GM18909 (cell line): ENCODE measurements around the gene CHN1.

ENCODE experiments used
- ATAC-seq: cut with Tn5 transposase; IDR thresholded peaks from one replicate; pipeline ENCODE4 v1.9.1; 2021; ENCODE audit warnings: mild to moderate bottlenecking; ENCODE audit not compliant: unreplicated experiment, poor library complexity

Gene CHN1

DNA sequence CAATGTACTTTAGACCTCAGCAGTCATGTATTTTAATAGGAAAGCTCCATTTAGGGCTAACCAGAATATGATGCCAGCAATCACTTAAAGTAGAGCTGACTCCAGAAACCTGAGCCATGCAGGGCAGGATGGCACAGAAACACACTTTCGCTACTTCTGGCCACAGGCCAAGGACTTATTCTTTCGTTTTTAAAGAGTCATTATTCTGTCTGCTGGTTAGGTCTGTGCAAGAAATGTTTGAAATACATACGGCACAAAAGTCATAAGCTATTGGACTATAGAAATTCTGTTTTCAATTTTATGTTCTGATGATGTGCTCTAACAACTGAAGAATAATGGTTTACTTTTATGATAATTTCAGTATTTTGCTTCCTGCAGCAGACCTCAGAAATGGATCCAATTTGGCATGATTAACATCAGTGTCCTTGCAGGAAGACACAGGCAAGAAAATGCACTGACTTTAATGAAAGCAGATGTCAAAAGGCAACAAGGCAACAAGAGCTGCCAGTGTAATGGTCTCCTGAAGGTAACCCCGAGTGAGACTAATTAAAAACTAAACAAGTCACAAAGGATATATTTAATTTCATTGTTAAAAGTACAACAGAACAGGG, 126.5 kb downstream of the CHN1 start:
- ATAC-seq: no peak

DNA sequence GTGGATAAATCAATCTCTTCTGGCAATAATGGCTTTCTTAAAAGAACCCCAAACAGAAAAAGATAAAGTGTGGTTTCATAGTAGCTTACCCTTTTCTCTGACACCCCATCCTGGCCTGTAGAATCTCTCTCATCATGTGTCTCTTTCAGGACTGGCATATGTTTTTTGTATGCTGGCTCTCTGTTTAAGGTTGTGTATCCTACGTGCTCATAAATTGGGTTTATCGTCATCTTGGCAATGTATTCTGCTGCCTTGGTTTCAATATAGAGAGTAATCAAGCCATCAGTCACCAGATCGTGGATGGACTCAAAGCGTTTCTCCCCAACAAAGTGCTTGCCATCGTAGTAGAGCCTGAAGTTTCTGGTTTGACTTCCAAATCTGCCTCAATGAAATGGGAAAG, 127.4 kb downstream of the CHN1 start:
- ATAC-seq: no peak

DNA sequence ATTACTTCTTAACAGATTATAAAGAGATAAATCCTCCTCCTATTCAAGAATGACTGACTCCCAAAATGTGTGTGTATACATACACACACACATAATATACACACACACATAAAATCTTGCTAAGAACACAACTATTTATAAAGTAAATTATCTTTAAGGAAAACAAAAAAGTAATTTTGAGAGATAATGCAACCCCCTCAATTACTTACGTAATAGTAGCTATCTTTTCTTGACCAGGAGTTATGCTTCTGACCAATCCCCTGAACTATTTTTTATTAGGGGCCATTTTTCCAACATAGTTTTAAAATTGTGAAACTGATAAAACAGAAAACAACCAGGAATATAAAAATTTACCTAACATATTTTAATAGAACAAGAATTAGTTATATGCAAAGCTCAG, 127.9 kb downstream of the CHN1 start:
- no peak for ATAC-seq

DNA sequence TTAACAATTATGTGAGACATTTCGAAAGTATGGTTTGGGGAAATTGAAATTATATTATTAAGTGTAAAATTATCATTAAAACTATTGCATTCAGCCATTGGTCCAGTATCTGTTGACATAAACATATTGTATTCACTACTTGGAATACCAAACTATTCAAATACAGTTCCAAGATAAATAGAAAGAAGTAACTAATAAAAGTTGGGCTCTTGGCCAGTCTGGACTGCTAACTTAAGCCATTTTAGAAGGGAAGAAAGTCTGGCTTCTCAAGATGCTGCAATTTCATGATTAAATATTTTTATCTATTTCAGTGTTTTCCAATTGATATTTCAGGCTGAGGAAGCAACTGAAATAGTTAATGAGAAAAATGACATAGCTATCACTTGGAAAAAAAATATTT, 131.1 kb downstream of the CHN1 start:
- ATAC-seq: no peak

DNA sequence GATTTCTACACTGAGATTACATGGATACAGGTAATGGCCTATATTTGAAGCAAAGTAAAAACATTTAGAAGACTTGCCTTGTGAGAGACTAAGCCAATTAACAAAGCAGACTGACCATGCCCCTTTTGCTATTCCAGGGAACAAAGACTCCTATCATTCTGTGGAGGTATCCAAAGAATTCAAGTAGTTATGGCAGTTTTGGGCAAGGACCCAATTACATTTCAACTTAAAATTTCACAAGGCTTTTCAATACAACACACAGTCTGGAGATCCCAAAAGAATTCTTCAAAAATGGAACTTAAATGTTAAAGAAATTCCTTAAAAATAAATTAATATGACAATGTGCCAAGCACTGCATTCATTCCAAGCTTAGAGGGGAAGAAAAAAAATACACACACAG, 131.7 kb downstream of the CHN1 start:
- no peak for ATAC-seq

DNA sequence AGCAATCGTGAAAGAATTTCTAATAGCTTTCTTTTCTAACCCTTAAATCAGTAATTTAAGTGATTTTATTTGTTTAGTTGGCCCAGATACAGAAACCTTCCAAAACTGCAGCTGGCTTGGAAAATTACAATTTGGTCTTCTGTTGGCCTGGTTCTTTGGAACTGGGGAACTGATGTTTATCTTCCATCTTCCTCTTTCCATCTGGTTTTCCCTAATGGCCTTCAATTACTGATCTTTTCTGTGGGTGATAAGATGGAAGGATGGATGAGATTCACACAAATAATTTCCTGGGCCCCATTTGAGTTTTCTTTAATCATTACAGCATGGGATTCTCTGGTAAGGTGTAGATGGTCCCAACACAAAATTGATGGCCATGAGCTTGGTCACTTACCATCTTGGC, 134.4 kb downstream of the CHN1 start:
- no peak for ATAC-seq

DNA sequence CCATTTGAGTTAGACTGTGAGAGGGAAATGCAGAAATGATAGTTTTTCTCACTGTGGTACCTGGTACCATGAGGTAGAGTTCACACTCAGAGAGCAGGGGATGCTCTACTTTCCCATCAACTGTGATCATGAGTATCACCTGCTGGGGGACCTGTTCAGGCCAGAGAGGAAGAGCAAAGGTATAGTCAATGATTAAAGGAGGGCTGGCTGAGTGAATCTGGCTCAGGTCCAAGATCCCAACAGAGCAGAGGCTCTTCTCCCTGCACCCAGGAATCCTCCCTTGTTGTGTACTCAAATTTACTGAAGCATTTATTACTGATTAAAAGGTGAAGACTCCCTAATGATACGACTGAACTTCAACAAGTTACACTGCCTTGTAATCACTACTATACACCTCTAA, 136.3 kb downstream of the CHN1 start:
- no peak for ATAC-seq

DNA sequence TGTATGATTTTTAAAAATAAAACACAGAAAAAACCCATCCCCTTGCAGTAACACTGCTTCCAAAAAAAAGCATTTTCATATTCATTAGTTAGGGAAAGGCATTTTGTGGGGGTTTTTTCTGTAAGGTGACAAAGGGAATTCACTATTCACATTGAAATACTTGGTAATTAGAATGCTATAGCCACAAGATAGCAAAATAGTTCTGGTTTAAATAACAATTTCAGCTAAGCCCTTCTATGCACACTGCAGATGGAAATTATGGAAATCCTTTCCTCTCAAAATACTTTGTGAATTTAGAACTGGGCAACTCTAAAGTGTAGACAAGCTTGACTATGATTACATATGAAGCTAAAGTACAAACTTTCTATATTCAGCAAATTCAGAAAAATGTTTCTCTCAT, 138.8 kb downstream of the CHN1 start:
- no peak for ATAC-seq

DNA sequence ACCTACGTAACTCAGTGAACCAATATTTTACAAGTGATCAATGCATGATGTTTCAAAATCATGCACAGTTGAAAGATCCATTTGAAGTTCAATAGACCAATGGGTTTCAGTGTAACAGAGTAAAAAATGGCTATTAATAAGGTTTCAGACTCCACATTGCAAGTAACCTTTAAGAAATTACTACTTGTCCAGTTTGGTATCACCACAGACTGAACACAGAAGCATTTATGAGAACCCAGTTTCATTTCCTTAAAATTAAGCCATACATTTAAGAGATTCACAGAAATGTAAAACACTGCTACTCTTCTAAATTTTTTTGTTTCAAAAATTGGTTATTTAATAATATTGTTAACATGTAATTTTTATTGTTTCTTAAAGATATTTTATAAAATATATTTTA, 142.0 kb downstream of the CHN1 start:
- ATAC-seq: no peak

DNA sequence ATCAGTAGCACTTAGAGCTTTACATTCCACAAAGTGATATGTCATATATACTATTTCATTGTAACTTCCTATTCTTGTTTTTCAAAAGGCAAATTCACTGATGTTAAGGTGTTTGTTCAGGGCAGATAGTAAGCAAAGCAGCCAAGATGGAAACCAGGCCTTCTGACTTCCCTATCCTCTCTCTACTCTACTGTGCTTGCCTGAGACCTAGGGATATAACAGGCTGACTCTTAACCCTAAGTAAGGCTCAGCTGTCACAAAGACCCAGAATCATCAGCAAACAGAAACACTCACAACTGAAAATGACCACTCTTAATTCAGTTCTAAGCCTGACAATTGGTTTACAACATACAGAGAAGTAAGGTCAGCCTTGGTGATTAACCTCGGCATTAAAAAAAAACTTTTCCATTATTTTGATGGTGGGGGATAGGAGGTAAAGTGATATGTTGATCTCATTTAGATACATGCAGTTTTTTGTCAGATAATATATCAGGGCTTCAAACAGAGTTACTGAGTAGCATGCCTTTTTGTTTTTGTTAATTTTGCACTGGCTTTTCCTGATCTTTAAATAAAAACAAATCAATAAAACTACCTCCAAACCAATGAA, 145.5 kb downstream of the CHN1 start:
- ATAC-seq: no peak

DNA sequence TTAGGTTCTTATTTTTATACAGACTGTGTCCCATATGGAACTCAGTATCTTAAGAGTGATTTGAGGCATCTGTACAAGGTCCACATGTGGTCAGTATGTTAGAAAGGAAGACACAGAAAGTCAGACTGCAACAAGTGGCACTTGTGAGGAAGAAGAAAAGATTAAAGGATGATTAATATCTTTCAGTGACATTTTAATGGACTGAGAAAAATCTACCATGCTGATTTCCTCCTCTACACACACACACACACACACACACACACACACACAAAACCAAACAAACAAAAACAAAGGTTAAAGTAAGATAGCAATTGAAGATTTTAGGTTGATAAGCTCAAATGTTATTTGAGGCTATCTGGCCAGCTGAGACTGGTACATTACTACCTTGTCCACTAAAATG, 146.4 kb downstream of the CHN1 start:
- ATAC-seq: no peak

DNA sequence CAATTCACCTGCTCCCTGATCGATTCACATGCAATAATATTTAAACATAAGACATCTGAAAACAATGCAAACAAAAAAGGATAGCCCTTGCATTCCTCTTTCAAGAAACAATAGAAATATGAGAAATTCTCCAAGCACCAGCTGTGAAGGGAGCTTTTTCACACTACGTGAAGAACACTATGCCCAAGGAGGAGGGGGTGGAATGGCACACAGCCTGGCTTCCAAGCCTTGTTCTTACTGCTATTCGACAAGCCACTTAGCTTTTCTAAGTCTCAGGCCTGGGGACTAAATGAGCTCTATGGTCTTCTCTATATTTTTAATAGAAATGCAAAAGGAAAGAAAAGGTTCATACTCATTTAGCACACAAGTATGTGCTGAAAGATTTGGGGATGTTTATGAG, 148.7 kb downstream of the CHN1 start:
- no peak for ATAC-seq

DNA sequence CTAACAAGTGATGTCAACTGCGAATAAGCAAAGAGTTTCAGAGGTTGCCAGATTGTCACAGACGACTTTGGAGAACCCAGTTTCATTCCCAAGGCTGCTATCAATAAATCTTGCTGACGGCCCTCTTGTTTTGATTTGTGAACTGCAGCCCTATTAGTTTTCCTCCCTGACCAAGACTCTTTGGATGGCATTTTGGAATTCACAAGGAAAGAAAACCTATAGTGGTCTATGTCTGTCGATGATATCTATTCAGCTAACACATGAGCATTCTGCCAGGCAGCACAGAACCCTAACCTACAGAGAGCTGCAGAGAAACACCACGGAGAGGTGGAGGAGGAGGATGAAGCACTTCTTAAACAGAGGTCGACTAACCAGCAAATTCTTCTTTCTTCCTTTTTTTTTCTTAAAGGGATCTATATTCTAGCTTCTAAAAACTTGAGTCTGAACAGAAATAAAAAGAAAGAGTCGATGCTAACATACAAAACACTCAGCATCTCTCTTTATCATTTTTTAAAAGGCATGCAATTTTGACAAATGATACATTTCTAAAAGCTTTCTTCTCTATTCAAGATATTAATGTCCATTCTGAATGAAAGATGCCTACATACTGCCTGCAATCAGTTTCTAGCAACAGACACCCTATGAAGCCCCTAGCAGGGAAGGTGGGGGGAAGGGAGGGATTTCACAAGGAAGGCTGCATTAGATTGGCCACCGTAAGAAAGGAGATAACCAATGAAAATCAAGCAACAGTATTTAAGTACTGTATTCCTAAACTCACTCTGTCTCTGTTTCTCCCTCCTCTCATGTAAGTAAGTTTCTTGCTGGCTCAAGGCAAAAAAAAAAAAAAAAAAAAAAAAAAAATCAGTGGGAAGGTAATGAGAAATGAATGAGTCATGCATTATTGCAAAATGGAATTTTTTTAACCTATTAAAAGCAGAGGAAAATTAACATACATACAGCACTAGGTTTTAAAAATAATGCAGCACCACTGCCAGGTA, 157.9 kb downstream of the CHN1 start:
- ATAC-seq: no peak

DNA sequence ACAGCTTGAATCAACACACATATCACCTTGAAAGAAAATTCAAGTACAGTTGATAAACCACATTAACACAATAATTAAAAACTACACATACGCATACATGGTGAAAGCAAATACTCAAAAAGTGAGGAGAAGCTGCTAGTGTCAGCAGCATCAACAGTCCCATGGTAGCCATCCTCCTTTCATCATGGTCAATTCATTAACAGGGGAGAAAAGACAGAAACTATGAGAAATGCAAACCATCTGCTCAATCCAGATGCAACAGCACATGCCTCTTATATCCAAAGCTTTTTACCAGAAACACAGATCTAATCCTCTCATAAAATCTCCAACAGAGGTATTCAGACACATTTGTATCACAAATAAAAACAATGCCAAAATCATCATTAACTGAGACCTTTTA, 159.0 kb downstream of the CHN1 start:
- no peak for ATAC-seq

DNA sequence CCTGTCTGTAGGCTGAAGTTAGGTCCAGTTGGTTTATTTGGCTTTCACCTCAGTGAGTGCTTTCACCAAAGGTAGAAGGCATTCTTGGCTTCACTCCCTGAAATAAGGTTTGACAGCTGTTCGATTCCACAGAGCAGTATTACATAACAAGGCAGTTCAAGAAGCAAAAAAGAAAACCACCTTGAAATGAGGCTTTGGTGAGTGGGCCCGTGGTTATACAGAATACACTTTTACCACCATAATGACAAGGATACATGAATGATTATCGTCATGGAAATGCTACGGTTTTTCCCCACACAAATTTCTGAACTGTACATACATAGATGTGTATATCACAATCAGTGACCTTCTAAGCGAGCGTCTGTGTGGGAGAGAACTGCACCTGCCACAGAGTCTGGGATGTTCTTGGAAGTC, 160.9 kb downstream of the CHN1 start:
- ATAC-seq: no peak

DNA sequence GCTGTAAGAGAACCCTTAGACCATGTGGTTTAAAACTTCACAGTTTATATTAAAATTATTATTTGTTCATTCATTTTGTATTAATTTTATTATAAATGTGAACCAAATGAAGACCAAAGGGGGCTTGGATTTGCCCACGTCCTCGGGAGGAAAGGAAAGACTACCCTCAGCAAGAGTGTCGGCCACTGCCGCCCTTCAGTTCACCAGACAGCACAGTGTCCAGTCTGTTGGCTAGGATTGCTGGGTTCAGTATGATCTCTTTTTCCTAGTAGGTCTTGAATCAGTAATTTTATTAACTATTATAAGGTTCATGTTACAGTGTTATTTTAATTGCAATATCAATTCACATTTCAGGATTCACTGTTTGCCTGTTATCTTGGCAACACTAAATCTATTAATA, 162.7 kb downstream of the CHN1 start:
- ATAC-seq: no peak

DNA sequence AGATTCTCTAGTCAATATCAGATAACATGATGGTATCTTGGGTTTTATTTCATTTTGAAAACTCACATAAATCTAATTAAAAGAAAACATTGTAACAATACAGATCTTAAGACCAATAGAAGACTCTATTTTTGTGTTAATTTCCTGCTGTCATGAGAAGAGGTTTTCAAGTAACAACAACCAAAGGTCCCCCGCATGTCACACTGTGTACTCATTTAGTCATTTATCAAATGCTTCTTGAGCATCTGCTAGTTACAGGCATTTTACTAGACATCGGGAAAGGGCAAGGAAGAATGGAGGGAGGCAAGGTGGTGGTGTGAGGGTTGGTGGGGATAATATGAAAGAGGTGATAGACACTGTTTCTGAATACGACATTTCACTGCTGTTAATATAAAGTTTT, 163.2 kb downstream of the CHN1 start:
- ATAC-seq: no peak

DNA sequence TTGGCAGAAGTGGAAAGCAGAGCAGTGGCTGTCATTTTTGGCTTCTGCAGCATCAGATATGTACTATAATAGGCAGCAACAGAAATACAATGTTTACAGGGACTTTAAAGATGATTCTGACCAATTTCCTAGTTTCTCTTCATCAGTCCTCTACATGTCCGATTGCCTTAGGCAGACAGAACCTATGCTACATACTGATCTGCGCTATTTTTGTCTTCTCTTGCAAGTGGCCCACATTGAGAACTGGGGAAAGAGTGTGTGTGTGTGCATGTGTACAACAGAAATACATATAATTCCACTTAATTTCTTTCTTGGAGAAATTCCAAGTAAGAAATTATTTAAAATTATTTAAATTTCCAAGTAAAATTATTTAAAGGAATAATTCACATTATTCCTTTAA, 163.8 kb downstream of the CHN1 start:
- ATAC-seq: no peak

DNA sequence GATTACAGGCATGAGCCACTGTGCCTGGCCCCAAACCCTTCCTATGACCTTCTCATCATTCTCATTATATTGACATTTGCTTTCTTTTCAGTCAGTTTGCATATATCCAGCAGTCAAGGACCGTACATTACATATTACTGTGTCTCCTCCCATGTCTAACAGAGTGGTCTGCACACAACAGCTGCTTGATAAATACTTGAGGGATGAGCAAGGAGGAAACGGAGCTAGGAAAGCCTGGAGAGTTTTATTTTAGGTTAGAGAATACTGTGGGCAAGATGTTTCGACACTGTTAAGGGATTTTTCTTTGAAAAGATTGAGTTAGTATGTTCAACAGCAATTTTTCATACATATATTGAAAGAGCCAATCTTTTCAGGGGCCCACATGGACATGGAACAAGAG, 164.7 kb downstream of the CHN1 start:
- ATAC-seq: no peak

DNA sequence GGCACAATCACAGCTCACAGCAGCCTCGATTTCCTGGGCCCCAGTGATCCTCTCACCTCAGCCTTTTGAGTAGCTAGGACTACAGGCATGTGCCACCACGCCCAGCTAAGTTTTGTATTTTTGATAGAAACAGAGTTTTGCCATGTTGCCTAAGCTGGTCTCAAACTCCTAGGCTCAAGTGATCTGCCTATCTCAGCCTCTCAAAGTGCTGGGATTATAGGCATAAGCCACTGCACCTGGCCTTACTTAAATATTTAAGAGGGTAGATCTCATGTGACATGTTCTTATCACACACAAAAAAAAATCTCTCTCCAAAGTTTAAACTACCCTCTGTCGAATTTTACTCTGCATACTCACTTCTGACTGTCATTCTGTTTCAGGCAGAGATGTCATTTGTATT, 165.5 kb downstream of the CHN1 start:
- ATAC-seq: no peak

DNA sequence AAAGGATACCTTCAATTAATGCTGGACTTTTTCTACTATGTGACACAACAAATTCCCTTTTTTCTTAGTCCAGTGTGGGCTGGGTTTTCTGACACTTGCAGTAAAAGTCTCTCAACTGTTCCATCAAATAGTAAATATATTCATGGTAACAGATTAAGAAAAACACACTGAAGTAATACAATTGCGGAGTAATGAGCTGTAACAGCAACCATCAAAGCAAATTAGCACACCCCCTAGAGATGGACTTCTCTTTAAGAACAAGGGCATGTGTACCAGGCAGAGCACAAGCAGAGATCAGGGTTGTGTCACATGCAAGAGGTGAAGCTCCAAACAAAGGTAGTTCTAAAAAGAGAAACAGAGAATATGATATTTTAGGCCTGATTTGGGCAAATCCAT, 168.2 kb downstream of the CHN1 start:
- no peak for ATAC-seq
